SK-N-SH treated with all-trans-retinoic acid at 6 μM for 48 hours (cell line): ENCODE measurements around the gene LMNTD2.

ENCODE experiments used
- ESRRG ChIP-seq: fragments of 250-450 bp; sonication (Bioruptor Pico); IDR thresholded peaks from 2 replicates; pipeline ENCODE4 v1.6.1; 2021; ENCODE audit warnings: mild to moderate bottlenecking
- PPARA ChIP-seq: fragments of 250-450 bp; sonication (Bioruptor Pico); IDR thresholded peaks from 2 replicates; pipeline ENCODE4 v1.5.0; 2020; ENCODE audit warnings: mild to moderate bottlenecking, borderline replicate concordance
- RARB ChIP-seq: fragments of 250-450 bp; sonication (Bioruptor Pico); IDR thresholded peaks from 2 replicates; pipeline ENCODE4 v1.8.0; 2021; ENCODE audit warnings: mild to moderate bottlenecking, moderate library complexity
- ZFP3 ChIP-seq: fragments of 250-450 bp; sonication (Bioruptor Pico); IDR thresholded peaks from 2 replicates; pipeline ENCODE4 v1.5.0; 2020; ENCODE audit warnings: mild to moderate bottlenecking, moderate library complexity
- ZNF70 ChIP-seq: fragments of 450-650 bp; formaldehyde crosslinking; IDR thresholded peaks from 2 replicates; pipeline ENCODE4 v1.5.0; 2020; ENCODE audit warnings: mild to moderate bottlenecking, moderate library complexity
- ZNF8 ChIP-seq: fragments of 450-650 bp; formaldehyde crosslinking; IDR thresholded peaks from 2 replicates; pipeline ENCODE4 v1.5.0; 2020; ENCODE audit warnings: mild to moderate bottlenecking, moderate library complexity
- TF ChIP-seq, protein P1 (sequence below): fragments of 250-450 bp; sonication (Bioruptor Pico); IDR thresholded peaks from 2 replicates; pipeline ENCODE4 v1.8.0; 2020; ENCODE audit warnings: mild to moderate bottlenecking, moderate library complexity, borderline replicate concordance

DNA sequence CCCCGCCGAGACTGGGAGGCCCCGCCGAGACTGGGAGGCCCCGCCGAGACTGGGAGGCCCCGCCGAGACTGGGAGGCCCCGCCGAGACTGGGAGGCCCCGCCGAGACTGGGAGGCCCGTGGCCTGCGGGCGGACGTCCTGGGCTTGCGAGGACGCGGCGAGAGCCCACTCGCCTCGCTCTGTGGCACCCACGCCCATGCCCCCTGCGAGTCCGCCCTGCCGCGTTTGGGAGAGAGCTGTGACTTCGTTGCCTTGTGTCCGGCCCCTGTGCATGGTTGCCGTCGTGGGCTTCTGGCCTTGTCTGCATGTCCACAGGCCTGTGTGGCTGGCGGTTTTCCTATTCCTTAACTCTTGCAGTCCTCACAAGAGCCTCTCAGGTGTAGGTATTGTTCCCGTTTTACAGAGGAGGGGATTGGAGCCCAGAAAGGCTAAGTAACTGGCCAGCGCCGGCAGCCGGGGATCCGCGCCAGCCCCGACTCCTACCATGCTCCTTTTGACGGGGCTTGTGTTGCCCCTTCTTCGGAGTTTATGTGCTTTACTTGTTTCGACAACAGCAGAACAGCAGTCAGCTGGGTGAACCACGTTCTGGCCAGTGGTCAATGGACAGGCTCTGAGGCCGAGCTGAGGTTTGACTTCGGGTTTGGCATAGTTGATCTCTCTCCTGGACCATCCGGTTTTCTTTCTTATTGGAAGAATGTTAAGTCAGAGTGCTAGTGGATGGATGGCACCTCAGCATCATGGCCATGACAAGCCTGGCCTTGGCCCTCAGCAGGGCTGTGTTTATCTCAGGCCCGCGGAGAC lies 16.5 kb upstream of the LMNTD2 start:
- TF ChIP-seq ZFP3 (CRISPR knock-in tag) = no peak
- TF ChIP-seq ZNF8 (CRISPR knock-in tag) = no peak
- no peak for TF ChIP-seq ZNF70 (CRISPR knock-in tag)
- TF ChIP-seq, protein P1, sequence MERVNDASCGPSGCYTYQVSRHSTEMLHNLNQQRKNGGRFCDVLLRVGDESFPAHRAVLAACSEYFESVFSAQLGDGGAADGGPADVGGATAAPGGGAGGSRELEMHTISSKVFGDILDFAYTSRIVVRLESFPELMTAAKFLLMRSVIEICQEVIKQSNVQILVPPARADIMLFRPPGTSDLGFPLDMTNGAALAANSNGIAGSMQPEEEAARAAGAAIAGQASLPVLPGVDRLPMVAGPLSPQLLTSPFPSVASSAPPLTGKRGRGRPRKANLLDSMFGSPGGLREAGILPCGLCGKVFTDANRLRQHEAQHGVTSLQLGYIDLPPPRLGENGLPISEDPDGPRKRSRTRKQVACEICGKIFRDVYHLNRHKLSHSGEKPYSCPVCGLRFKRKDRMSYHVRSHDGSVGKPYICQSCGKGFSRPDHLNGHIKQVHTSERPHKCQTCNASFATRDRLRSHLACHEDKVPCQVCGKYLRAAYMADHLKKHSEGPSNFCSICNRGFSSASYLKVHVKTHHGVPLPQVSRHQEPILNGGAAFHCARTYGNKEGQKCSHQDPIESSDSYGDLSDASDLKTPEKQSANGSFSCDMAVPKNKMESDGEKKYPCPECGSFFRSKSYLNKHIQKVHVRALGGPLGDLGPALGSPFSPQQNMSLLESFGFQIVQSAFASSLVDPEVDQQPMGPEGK (CRISPR knock-in tag) = no peak
- TF ChIP-seq RARB (CRISPR knock-in tag) = no peak
- no peak for TF ChIP-seq PPARA (CRISPR knock-in tag)
- TF ChIP-seq ESRRG (CRISPR knock-in tag) = no peak
